GM19239 (cell line): ENCODE data around the gene TNIP1.

Source experiments
- DNase-seq: peaks from one replicate; pipeline ENCODE4 v3.0.0; 2011; ENCODE audit warnings: low spot score; ENCODE audit not compliant: insufficient read length
- FAIRE-seq: peaks from 2 replicates; lab custom pipeline; 2011; peaks lifted over from hg19 to GRCh38; lab: Jason Lieb, UNC

TNIP1 gene

GRCh38 chr5:151007430-151008209, 73.2 kb downstream of the TNIP1 start:
- FAIRE-seq (no peak), DNase-seq (no peak)

DNA sequence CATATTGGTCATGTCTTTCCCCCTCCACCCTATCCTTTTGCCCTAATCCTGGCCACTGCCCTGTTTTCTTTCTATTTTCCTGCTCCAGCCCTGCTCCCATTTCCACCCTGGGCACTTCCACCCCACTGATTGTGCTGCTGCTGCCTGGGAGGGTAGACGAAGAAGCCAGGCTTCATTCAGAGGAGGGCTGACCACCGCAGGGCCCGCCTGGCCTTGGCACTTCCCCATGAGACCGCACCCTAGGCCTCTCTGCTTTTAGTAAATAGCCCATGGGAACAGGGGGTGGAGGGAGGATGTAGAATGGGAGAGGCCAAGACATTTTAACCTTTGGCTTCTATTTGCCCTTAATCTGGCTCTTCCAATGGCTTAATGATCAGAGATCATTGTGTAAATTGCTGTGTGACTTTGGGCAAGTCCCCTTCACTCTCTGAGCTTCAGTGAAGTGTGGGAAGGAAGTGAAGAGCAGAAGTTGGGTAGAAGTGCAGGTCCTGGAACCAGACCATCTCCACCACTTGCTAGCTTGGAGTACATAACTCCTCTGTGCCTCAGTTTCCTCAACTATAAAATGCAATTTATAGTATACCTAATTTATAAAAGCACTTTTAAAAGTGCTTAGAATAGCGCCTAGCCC, 74.0 kb downstream of the TNIP1 start:
- FAIRE-seq (no peak), DNase-seq (no peak)

- DNase-seq = no peak
- FAIRE-seq = no peak
Observed at GRCh38 chr5:151005950-151006576, 74.8 kb downstream of the TNIP1 start.

DNA sequence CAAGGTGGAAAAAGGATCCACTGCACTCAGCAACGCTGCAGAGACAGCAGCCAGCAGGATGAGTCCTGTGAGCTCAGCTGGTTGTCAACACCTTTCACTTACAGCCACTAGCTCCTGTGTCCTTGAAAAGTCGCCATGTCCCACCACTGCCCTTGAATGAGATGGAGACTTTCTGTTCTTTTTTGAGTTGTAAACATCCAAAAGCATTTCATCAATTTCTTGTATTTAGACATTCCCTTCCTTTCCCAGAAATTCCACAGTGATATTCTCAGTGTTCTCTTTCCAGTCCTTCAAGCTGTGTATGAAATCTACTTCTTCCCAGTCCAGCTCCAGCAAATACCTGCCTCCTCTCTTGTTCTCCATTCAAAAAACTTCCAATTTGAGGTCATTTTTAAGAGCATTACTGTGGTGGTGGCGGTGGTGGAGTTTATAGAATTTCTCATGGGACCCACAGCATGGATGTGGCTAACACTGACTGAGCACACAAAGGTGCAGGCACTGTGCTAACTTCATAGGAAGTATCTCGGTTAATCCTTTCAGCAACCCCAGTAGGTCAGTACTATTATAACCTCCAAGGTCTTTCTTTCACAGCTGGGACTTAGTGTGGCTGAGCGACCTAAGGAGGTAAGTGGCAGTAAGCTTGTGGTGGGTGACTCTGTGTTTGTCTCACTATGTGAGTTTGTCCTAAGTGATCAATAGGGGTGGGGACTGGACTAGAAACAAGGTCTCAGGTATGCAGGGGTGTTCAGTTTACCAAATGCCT, 75.5 kb downstream of the TNIP1 start:
- FAIRE-seq = no peak
- no peak for DNase-seq

- DNase-seq (no peak), FAIRE-seq (no peak)
Observed at GRCh38 chr5:151004499-151004898, 76.3 kb downstream of the TNIP1 start.

- no peak for DNase-seq
- no peak for FAIRE-seq
Observed at GRCh38 chr5:151003503-151003860, 77.4 kb downstream of the TNIP1 start.

- DNase-seq (no peak), FAIRE-seq (no peak)
Observed at GRCh38 chr5:151002681-151003502, 77.9 kb downstream of the TNIP1 start.

DNA sequence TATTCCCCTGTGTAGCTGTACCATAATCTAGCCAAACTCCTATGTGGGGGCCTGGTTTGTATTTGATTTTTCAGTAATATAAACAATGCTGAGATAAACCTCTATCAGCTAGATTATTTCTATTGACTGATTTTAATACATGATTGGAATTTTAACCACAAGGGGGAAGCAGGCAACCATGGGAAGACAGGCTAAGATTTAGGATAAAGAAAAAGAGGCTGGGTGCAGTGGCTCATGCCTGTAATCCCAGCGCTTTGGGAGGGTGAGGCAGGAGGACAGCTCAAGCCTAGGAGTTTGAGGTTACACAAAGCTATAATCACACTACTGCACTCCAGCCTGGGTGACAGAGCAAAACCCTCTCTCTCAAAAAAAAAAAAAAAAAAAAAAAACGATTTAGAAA, 78.6 kb downstream of the TNIP1 start:
- no peak for DNase-seq

DNA sequence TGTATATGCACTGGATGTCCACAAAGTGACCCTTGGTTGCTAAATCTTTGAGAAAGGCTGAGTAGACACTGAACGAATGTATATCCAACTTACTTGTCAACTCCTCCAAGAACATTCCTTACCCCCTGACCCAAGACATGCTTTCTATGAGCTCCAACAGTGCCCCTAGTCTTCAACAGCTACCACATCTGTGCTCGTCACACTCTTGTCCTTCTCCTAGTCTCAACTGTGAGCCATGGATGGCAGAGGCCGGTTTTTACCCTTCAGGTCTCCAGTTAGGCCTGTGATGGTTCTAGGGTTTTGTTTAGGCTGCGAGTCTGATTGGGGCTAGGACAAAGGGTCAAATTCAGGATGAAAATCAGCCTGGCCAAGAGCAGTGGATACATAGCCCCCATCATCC, 79.4 kb downstream of the TNIP1 start:
- DNase-seq (no peak), FAIRE-seq (no peak)

More for the DNA sequence above, 78.6 kb downstream of the TNIP1 start:
- FAIRE-seq = no peak

GRCh38 chr5:150999704-151000442, 81.0 kb downstream of the TNIP1 start:
- DNase-seq = no peak
- FAIRE-seq = no peak

DNA sequence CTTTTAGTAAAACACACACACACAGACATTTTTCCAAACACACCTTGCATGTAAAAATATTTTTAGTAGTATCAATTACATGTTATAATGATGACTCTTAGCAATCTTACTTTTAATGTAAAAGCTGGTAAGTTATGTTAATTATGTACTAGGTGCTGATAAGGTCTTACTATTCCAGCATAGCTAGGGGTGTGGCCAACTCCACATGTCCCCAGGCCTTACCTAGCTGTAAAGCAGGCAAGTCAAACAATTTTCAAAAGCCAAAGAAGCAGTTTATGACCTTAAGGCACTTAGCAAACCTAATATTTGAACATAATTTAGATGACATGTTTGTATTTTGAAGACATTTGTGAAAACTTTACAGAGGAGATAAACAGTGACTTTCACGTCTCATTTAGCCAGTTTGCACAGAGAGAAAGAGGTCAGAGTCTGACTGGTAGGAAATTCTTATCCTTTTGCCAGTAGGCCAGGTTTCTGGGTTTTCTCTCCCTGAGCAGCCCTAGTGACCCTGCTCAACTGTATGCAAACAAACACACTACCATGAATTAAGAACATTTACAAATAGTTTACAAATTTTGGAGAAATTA, 86.9 kb downstream of the TNIP1 start:
- no peak for FAIRE-seq

GRCh38 chr5:150993422-150993821, 87.4 kb downstream of the TNIP1 start:
- FAIRE-seq (no peak), DNase-seq (no peak)

More for the DNA sequence above, 86.9 kb downstream of the TNIP1 start:
- no peak for DNase-seq

DNA sequence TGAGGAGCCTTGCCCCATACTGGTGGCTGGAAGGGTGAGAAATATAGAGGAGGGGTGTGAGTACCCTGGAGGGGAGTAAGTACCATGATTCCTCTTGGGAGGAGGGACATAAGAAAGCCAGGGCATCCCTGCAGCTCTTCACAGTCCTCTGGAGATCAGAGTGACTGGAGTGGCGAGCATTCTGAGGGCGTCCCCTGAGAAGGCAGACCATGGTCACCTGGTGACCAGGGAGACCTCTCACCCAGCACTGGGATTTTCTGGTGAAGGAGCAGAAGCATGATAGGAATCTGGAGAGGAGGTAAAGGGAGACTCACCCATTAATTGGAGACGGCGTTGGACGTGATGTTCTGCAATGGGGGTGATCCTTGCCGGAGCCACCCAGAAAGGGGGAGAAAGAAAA, 88.1 kb downstream of the TNIP1 start:
- DNase-seq (no peak), FAIRE-seq (no peak)

DNA sequence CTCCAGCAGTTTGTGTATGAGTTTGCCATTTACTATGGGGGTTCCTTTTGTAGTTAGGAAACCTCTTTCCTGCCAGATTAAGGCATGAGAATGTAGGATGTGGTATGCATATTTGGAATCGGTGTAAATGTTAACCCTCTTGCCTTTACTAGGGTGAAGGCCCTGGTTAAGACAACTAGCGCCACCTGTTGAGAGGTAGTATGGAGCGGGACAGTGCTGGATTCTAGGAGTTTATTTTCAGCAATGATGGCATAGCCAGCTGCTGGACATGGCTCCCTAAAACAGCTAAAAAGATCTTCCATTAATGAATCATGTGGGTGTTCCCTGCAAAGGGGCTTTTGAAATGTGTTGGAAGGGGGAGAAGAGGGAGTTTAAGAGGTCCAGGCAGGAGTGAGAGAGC, 91.1 kb downstream of the TNIP1 start:
- FAIRE-seq = no peak
- no peak for DNase-seq

DNA sequence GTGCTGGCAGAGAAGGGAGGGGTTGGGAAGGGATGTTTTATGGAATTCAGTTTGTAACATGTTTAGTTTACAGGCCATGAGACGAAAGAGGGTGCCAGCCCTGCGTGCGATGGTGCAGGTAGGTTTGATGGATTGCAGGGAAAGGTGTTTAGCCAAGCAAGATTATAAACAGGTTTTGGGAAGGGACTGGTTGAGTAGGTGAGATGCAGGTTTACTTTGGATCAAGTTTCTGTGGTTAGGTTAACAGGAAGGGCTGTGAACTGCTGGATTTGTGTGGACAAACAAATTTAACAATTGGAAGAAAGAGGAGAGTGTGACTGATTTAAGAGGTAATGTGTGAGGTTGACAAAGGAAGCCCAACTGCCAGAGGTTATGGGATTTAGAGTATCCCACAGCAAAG, 93.1 kb downstream of the TNIP1 start:
- DNase-seq (no peak), FAIRE-seq (no peak)
